K562 (cell line): ENCODE measurements around the gene ZMIZ1. TPM values are rescaled to one million over a fixed set of nuclear protein-coding genes. Genes with fewer than 3 reads are reported as not detected.

ENCODE experiments used
- CHCHD3 ChIP-seq: fragments of 250-450 bp; sonication (Bioruptor Pico); IDR thresholded peaks from 2 replicates; pipeline ENCODE4 v2.1.2; 2022; ENCODE audit warnings: mild to moderate bottlenecking
- COPS2 ChIP-seq: fragments of 450-650 bp; conservative IDR thresholded peaks from 2 replicates; pipeline ENCODE4 v1.6.1; 2016; ENCODE audit warnings: mild to moderate bottlenecking, moderate library complexity
- RBM14 ChIP-seq: fragments of 200-400 bp; formaldehyde crosslinking; IDR thresholded peaks from 2 replicates; pipeline ENCODE4 v1.6.1; 2018; ENCODE audit warnings: low read depth, mild to moderate bottlenecking, low read length, moderate library complexity, borderline replicate concordance; ENCODE audit not compliant: insufficient read depth
- SIRT6 ChIP-seq: IDR thresholded peaks from one replicate; pipeline ENCODE4 v1.6.1; 2012; ENCODE audit warnings: low read depth, mild to moderate bottlenecking, control low read depth, inconsistent platforms, low read length, moderate library complexity
- ZBED1 ChIP-seq: IDR thresholded peaks from 2 replicates; pipeline ENCODE4 v1.6.1; 2014
- ZKSCAN8 ChIP-seq: fragments of 200-800 bp; sonication (Bioruptor generic); IDR thresholded peaks from 2 replicates; pipeline ENCODE4 v1.6.1; 2016; ENCODE audit warnings: missing genetic modification characterization, missing compliant biosample characterization
- ZNF146 ChIP-seq: IDR thresholded peaks from one replicate; pipeline ENCODE4 v1.6.1; 2018; ENCODE audit warnings: missing compliant biosample characterization; ENCODE audit not compliant: unreplicated experiment
- ZNF75A ChIP-seq: fragments of 450-650 bp; formaldehyde crosslinking; IDR thresholded peaks from 2 replicates; pipeline ENCODE4 v1.4.0; 2020; ENCODE audit warnings: mild to moderate bottlenecking
- polyA plus RNA-seq, 8 experiments: library from polyadenylated mRNA; depleted of rRNA in 4 of 8; stranded (reverse) in 5 of 8; unstranded in 3 of 8; fragments of >200 nt; fragmentation: Nextera tagmentation in 2 of 8; fragmentation: Illumina TruSeq in 1 of 8; extraction: Ambion mirVana in 2 of 8; extraction: Trizol in 1 of 8; gene quantifications; 2 replicates each; pipeline versions ENCODE4 v1.2.1 to v1.2.3, GENCODE V29; 2011 to 2014; ENCODE audit warnings: inconsistent platforms in 1 of 8, missing spikeins in 1 of 8
- total RNA-seq, 7 experiments: library from RNA; depleted of rRNA in 6 of 7; stranded (reverse); fragments of >200 nt in 6 of 7; fragmentation: Illumina TruSeq in 2 of 7; extraction: Trizol in 2 of 7; gene quantifications; 2 replicates each; pipeline versions ENCODE4 v1.2.1 to v1.2.3, GENCODE V29; 2011 to 2021; ENCODE audit warnings: low replicate concordance in 1 of 7
- TF ChIP-seq, protein P1 (sequence below): IDR thresholded peaks from 3 replicates; pipeline ENCODE4 v1.6.1; 2011; ENCODE audit warnings: borderline replicate concordance, mild to moderate bottlenecking, moderate library complexity; ENCODE audit not compliant: insufficient read length; ENCODE audit errors: extremely low read depth
- TF ChIP-seq, protein P2 (sequence below), 2 experiments: fragments of 450-650 bp; conservative IDR thresholded peaks; 2 replicates each; pipeline ENCODE4 v1.6.1; 2017; ENCODE audit warnings: mild to moderate bottlenecking in 2 of 2, moderate library complexity in 2 of 2
- TF ChIP-seq, protein P3 (sequence below): sonication (generic); formaldehyde crosslinking; IDR thresholded peaks from 2 replicates; pipeline ENCODE4 v1.8.1; 2023; ENCODE audit warnings: mild to moderate bottlenecking, missing genetic modification reagents

The ZMIZ1 gene
- total and polyA plus RNA-seq, 9 of the 15 experiments (the other 6 are each of a cell fraction or from before 2014, with no cell fraction given), result 1.0 to 37.3 (median 4.3) TPM

DNA sequence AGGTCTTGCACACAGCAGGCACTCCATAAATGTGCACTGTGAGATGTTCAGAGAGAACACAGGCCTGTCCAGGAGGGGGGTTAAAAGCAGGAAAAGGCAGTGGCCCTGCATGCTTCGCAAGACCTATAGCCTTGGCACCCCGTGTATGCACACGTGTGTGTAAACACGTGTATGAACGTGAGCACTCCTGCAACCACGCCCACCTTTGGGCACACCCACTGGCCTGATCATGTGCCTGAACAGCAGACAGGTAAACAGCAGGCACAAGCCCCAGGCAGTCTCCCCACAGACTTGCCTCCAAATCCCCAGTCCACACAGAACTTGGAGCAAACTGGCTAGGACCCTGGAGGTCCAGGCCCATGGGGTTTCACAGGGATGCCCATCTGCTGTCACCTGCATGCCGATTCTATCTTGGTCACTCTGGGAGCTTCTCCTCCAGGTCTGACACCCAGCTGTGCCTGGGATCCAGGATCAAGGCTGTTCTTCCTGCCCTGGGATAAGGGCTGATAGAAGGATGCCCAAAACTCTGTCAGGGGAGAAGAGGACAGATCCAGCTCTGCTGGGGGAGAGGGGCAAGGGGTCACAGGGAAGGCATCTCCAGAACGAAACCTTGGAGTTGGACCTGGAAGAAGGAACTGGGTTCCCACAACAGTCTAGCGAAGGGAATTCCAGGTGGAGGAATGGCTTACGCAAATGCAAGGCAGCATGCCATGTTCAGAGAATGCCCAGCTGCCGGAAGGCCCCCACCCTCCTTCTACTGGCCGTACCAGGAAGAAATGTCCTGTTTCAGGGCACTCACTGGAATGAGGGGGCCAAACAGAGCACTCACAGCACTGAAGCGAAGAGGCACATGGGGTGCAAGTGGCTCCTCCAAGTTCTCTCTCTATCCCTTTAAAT is 14.3 kb upstream of the ZMIZ1 start (continued):
- TF ChIP-seq, protein P1, sequence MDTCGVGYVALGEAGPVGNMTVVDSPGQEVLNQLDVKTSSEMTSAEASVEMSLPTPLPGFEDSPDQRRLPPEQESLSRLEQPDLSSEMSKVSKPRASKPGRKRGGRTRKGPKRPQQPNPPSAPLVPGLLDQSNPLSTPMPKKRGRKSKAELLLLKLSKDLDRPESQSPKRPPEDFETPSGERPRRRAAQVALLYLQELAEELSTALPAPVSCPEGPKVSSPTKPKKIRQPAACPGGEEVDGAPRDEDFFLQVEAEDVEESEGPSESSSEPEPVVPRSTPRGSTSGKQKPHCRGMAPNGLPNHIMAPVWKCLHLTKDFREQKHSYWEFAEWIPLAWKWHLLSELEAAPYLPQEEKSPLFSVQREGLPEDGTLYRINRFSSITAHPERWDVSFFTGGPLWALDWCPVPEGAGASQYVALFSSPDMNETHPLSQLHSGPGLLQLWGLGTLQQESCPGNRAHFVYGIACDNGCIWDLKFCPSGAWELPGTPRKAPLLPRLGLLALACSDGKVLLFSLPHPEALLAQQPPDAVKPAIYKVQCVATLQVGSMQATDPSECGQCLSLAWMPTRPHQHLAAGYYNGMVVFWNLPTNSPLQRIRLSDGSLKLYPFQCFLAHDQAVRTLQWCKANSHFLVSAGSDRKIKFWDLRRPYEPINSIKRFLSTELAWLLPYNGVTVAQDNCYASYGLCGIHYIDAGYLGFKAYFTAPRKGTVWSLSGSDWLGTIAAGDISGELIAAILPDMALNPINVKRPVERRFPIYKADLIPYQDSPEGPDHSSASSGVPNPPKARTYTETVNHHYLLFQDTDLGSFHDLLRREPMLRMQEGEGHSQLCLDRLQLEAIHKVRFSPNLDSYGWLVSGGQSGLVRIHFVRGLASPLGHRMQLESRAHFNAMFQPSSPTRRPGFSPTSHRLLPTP, result no peak
- TF ChIP-seq SIRT6 (no peak), ZKSCAN8 (CRISPR knock-in tag) (peak; percentile 74; the same call in 1 of the 2 replicates), ZBED1 (no peak), ZNF146 (CRISPR knock-in tag) (no peak), ZNF75A (no peak), COPS2 (no peak), RBM14 (no peak), CHCHD3 (CRISPR knock-in tag) (no peak)
- TF ChIP-seq, protein P2, sequence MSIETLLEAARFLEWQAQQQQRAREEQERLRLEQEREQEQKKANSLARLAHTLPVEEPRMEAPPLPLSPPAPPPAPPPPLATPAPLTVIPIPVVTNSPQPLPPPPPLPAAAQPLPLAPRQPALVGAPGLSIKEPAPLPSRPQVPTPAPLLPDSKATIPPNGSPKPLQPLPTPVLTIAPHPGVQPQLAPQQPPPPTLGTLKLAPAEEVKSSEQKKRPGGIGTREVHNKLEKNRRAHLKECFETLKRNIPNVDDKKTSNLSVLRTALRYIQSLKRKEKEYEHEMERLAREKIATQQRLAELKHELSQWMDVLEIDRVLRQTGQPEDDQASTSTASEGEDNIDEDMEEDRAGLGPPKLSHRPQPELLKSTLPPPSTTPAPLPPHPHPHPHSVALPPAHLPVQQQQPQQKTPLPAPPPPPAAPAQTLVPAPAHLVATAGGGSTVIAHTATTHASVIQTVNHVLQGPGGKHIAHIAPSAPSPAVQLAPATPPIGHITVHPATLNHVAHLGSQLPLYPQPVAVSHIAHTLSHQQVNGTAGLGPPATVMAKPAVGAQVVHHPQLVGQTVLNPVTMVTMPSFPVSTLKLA (conservative IDR thresholded peaks at IDR 0.05), result peak in 1 of 2 experiments; percentile 76; a peak in 2 of 4 replicates
- TF ChIP-seq, protein P3, sequence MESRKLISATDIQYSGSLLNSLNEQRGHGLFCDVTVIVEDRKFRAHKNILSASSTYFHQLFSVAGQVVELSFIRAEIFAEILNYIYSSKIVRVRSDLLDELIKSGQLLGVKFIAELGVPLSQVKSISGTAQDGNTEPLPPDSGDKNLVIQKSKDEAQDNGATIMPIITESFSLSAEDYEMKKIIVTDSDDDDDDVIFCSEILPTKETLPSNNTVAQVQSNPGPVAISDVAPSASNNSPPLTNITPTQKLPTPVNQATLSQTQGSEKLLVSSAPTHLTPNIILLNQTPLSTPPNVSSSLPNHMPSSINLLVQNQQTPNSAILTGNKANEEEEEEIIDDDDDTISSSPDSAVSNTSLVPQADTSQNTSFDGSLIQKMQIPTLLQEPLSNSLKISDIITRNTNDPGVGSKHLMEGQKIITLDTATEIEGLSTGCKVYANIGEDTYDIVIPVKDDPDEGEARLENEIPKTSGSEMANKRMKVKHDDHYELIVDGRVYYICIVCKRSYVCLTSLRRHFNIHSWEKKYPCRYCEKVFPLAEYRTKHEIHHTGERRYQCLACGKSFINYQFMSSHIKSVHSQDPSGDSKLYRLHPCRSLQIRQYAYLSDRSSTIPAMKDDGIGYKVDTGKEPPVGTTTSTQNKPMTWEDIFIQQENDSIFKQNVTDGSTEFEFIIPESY (CRISPR knock-in tag), result no peak
